Colonic mucosa (tissue), 4 donors: ENCODE data around the gene MAPK4. TPM values are rescaled to one million over a fixed set of nuclear protein-coding genes. Genes with fewer than 3 reads are reported as not detected.

Experiments
- DNase-seq: peaks from one replicate; pipeline ENCODE4 v3.0.0-alpha.2; 2020
- H3K27ac ChIP-seq: fragments of 200-600 bp; one replicate; pipeline ENCODE4 v1.8.0; 2021
- H3K27me3 ChIP-seq: fragments of 200-600 bp; one replicate; pipeline ENCODE4 v1.8.0; 2021
- H3K36me3 ChIP-seq: fragments of 200-600 bp; one replicate; pipeline ENCODE4 v1.8.0; 2021
- H3K4me1 ChIP-seq: fragments of 200-600 bp; one replicate; pipeline ENCODE4 v1.8.0; 2021; ENCODE audit warnings: mild to moderate bottlenecking
- H3K4me3 ChIP-seq: fragments of 200-600 bp; one replicate; pipeline ENCODE4 v1.8.0; 2021
- H3K9ac ChIP-seq, 2 donors: one replicate each; pipeline ENCODE4 v1.7.0; 2013; ENCODE audit warnings: control low read depth in 2 of 2, low read depth in 2 of 2, low read length in 2 of 2
- H3K9me3 ChIP-seq: fragments of 200-600 bp; one replicate; pipeline ENCODE4 v1.8.0; 2021
- intact Hi-C: fragments of 100-400 bp; cut with DNase I; formaldehyde crosslinking; loops from one replicate; pipeline ENCODE4 v1.14.1; 2022
- total RNA-seq, 2 donors: library from RNA; stranded (reverse); fragmentation: NEBNext Ultra II Directional in 1 of 2; extraction: Animal tissue kit (Norgen Biotek cat#: 25700) in 1 of 2; gene quantifications; one replicate each; pipeline ENCODE4 v1.2.1, GENCODE V29; 2021
- TF ChIP-seq, protein P1 (sequence below): fragments of 200-600 bp; IDR thresholded peaks from one replicate; pipeline ENCODE4 v1.8.0; 2022; ENCODE audit warnings: antibody characterized with exemption, mild to moderate bottlenecking
- donor health status: healthy.
- donor health status: DM: no; HTN: no; CAD: no.
- donor health status: DM: no; HTN: no; CAD: no.

MAPK4 gene
- total RNA-seq, 2 donors from 2014 or later = 0.27 to 1.8 TPM

GRCh38 chr18:50727721-50728471 is 168.0 kb downstream of the MAPK4 start:
- intact Hi-C loops = no loop called here
- H3K4me1 ChIP-seq = no peaks in the 10 kb centered on the region
- no peak overlapping the region for H3K9ac ChIP-seq
- no peak overlapping the region for H3K27ac ChIP-seq
- DNase-seq = no peak
- H3K4me3 ChIP-seq = no peak overlapping the region
- no peaks in the 10 kb centered on the region for H3K36me3 ChIP-seq
- TF ChIP-seq, protein P1, sequence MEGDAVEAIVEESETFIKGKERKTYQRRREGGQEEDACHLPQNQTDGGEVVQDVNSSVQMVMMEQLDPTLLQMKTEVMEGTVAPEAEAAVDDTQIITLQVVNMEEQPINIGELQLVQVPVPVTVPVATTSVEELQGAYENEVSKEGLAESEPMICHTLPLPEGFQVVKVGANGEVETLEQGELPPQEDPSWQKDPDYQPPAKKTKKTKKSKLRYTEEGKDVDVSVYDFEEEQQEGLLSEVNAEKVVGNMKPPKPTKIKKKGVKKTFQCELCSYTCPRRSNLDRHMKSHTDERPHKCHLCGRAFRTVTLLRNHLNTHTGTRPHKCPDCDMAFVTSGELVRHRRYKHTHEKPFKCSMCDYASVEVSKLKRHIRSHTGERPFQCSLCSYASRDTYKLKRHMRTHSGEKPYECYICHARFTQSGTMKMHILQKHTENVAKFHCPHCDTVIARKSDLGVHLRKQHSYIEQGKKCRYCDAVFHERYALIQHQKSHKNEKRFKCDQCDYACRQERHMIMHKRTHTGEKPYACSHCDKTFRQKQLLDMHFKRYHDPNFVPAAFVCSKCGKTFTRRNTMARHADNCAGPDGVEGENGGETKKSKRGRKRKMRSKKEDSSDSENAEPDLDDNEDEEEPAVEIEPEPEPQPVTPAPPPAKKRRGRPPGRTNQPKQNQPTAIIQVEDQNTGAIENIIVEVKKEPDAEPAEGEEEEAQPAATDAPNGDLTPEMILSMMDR = no peak
- no peaks in the 10 kb centered on the region for H3K9me3 ChIP-seq
- H3K27me3 ChIP-seq = no peaks in the 10 kb centered on the region

GRCh38 chr18:50729376-50729775 is 169.5 kb downstream of the MAPK4 start:
- intact Hi-C loops = no loop called here
- no peak for DNase-seq
- H3K4me3 ChIP-seq = no peak overlapping the region

GRCh38 chr18:50729986-50730385 is 170.1 kb downstream of the MAPK4 start:
- Histone ChIP-seq H3K27ac (no peak overlapping the region), H3K36me3 (no peaks in the 10 kb centered on the region), H3K4me3 (no peak overlapping the region), H3K9ac (no peak overlapping the region), H3K4me1 (no peaks in the 10 kb centered on the region), H3K9me3 (no peaks in the 10 kb centered on the region), H3K27me3 (no peaks in the 10 kb centered on the region)
- DNase-seq = no peak
- TF ChIP-seq, protein P1 = no peak
- intact Hi-C loops = no loop called here

More at GRCh38 chr18:50729376-50729775, 169.5 kb downstream of the MAPK4 start:
- H3K27ac ChIP-seq = no peak overlapping the region
- no peaks in the 10 kb centered on the region for H3K9me3 ChIP-seq
- no peaks in the 10 kb centered on the region for H3K4me1 ChIP-seq
- no peaks in the 10 kb centered on the region for H3K27me3 ChIP-seq
- TF ChIP-seq, protein P1 = no peak
- no peak overlapping the region for H3K9ac ChIP-seq
- no peaks in the 10 kb centered on the region for H3K36me3 ChIP-seq

DNA sequence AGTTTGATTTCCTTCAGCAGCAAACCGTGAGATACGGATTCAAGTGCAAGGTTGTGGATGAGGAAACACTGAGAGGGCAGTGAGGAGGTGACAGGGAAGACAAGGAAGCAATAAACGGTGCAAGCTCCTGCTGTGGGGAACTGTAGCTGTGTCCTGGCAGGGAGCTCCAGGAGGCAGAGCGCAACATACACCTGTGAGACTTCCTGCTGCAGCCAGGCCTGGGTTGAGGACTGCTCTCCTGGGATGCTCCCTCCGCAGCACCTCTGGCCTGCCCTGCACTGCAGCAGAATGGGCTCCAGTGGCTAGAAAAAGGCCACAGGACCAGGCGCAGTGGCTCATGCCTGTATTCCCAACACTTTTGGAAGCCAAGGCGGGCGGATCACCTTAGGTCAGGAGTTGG is 174.5 kb downstream of the MAPK4 start:
- Histone ChIP-seq H3K9me3 (no peaks in the 10 kb centered on the region), H3K36me3 (no peaks in the 10 kb centered on the region), H3K4me1 (no peaks in the 10 kb centered on the region), H3K4me3 (no peak overlapping the region), H3K27ac (no peak overlapping the region), H3K27me3 (no peaks in the 10 kb centered on the region), H3K9ac (no peak overlapping the region)
- TF ChIP-seq, protein P1 = no peak
- DNase-seq = no peak
- intact Hi-C loops = no loop called here

GRCh38 chr18:50734886-50735285 is 175.0 kb downstream of the MAPK4 start:
- H3K36me3 ChIP-seq = no peaks in the 10 kb centered on the region
- no peaks in the 10 kb centered on the region for H3K27me3 ChIP-seq
- no peaks in the 10 kb centered on the region for H3K4me1 ChIP-seq
- TF ChIP-seq, protein P1 = no peak
- H3K9me3 ChIP-seq = no peaks in the 10 kb centered on the region
- no peak overlapping the region for H3K27ac ChIP-seq
- H3K4me3 ChIP-seq = no peak overlapping the region
- no peak for DNase-seq
- H3K9ac ChIP-seq = no peak overlapping the region
- intact Hi-C loops = no loop called here
